ENCODE measurements around the gene ALX3.

DNA sequence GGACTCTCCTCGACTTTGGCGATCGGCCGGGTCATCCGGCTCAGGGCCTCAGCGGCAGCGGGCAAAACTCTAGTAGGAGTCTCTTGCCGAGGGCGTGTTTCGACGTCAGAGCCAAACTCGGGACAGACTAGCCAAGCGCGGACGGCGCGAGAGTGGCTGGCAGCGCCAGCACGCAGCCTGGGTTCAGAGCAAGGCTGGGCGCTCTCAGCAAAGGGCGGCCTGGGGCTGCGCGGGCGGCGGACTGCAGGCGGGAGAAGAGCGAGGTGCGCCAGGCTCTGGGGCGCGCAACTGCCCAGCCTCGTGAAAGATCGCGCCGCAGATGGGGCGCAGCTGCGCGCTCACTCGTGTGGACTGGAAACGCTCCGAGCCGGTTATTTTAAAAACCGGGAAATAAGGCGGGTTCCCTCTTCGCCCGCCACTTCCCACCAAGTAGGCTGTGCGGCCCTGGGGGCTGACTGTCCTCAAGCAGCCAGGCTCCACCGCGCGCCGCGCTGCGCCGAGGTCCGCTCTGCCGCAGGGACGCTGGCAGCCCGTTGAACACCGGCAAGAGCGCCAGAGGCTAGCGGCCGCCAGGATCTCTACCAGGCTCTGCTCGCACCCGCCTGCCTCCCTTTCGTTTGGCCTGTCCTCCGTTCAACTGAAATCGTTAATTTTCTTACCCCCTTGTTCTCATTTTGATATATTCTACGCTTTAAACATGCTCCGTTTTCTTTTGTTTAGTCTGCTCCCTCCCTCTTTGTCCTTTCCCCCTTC, 2.4 kb downstream of the ALX3 start:
- no peak for TF ChIP-seq CTCF (conservative IDR thresholded peaks at IDR 0.05; ENCODE audit: low read depth, low read length)
- no peak for TF ChIP-seq POLR2A (IDR thresholded peaks at IDR 0.05; ENCODE audit: low read depth, low read length)
- TF ChIP-seq RCOR1 (IDR thresholded peaks at IDR 0.05; ENCODE audit: insufficient replicate concordance, low read length) = no peak
- no peak for TF ChIP-seq NFE2L2 (IDR thresholded peaks at IDR 0.05; ENCODE audit: low read depth, low read length)
- TF ChIP-seq, protein P1, sequence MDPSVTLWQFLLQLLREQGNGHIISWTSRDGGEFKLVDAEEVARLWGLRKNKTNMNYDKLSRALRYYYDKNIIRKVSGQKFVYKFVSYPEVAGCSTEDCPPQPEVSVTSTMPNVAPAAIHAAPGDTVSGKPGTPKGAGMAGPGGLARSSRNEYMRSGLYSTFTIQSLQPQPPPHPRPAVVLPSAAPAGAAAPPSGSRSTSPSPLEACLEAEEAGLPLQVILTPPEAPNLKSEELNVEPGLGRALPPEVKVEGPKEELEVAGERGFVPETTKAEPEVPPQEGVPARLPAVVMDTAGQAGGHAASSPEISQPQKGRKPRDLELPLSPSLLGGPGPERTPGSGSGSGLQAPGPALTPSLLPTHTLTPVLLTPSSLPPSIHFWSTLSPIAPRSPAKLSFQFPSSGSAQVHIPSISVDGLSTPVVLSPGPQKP (IDR thresholded peaks at IDR 0.05; ENCODE audit: borderline replicate concordance, low read depth, low read length) = no peak
- no peak for TF ChIP-seq RAD21 (IDR thresholded peaks at IDR 0.05; ENCODE audit: low read length)
- TF ChIP-seq CEBPB (IDR thresholded peaks at IDR 0.05; ENCODE audit: low read depth, low read length) = no peak
- TF ChIP-seq, protein P2, sequence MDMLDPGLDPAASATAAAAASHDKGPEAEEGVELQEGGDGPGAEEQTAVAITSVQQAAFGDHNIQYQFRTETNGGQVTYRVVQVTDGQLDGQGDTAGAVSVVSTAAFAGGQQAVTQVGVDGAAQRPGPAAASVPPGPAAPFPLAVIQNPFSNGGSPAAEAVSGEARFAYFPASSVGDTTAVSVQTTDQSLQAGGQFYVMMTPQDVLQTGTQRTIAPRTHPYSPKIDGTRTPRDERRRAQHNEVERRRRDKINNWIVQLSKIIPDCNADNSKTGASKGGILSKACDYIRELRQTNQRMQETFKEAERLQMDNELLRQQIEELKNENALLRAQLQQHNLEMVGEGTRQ (IDR thresholded peaks at IDR 0.05; ENCODE audit: low read depth, low read length) = no peak
- TF ChIP-seq SMC3 (IDR thresholded peaks at IDR 0.05; ENCODE audit: low read depth, low read length) = no peak
- no peak for TF ChIP-seq RFX5 (IDR thresholded peaks at IDR 0.05; ENCODE audit: low read depth, low read length)
- no peak for TF ChIP-seq MAFK (IDR thresholded peaks at IDR 0.05; ENCODE audit: low read depth, low read length)
- no peak for TF ChIP-seq BHLHE40 (IDR thresholded peaks at IDR 0.05; ENCODE audit: low read depth, low read length)
- no peak for TF ChIP-seq MAZ (IDR thresholded peaks at IDR 0.05; ENCODE audit: borderline replicate concordance, low read depth, low read length)
- no peak for TF ChIP-seq FOS (IDR thresholded peaks at IDR 0.05; ENCODE audit: low read depth, low read length)
